Colonic mucosa (tissue), 4 donors: Measurements from ENCODE around the gene AFTPH. TPM values are rescaled to one million over a fixed set of nuclear protein-coding genes. Genes with fewer than 3 reads are reported as not detected.

ENCODE experiments used
- DNase-seq: peaks from one replicate; pipeline ENCODE4 v3.0.0-alpha.2; 2020
- H3K27ac ChIP-seq: fragments of 200-600 bp; one replicate; pipeline ENCODE4 v1.8.0; 2021
- H3K27me3 ChIP-seq: fragments of 200-600 bp; one replicate; pipeline ENCODE4 v1.8.0; 2021
- H3K36me3 ChIP-seq: fragments of 200-600 bp; one replicate; pipeline ENCODE4 v1.8.0; 2021
- H3K4me1 ChIP-seq: fragments of 200-600 bp; one replicate; pipeline ENCODE4 v1.8.0; 2021; ENCODE audit warnings: mild to moderate bottlenecking
- H3K4me3 ChIP-seq: fragments of 200-600 bp; one replicate; pipeline ENCODE4 v1.8.0; 2021
- H3K9ac ChIP-seq, 2 donors: one replicate each; pipeline ENCODE4 v1.7.0; 2013; ENCODE audit warnings: control low read depth in 2 of 2, low read depth in 2 of 2, low read length in 2 of 2
- H3K9me3 ChIP-seq: fragments of 200-600 bp; one replicate; pipeline ENCODE4 v1.8.0; 2021
- intact Hi-C: fragments of 100-400 bp; cut with DNase I; formaldehyde crosslinking; loops from one replicate; pipeline ENCODE4 v1.14.1; 2022
- total RNA-seq, 2 donors: library from RNA; stranded (reverse); fragmentation: NEBNext Ultra II Directional in 1 of 2; extraction: Animal tissue kit (Norgen Biotek cat#: 25700) in 1 of 2; gene quantifications; one replicate each; pipeline ENCODE4 v1.2.1, GENCODE V29; 2021
- TF ChIP-seq, protein P1 (sequence below): fragments of 200-600 bp; IDR thresholded peaks from one replicate; pipeline ENCODE4 v1.8.0; 2022; ENCODE audit warnings: antibody characterized with exemption, mild to moderate bottlenecking
- donor health status: healthy.
- donor health status: DM: no; HTN: no; CAD: no.
- donor health status: DM: no; HTN: no; CAD: no.

Gene AFTPH
- total RNA-seq, 2 donors from 2014 or later, result 49.4 to 67.3 TPM

- Histone ChIP-seq H3K9me3 (peaks cover 3% of the 10 kb centered on the region), H3K4me3 (no peak overlapping the region), H3K4me1 (no peaks in the 10 kb centered on the region), H3K27me3 (no peaks in the 10 kb centered on the region), H3K36me3 (no peaks in the 10 kb centered on the region), H3K27ac (no peak overlapping the region), H3K9ac (no peak overlapping the region)
- TF ChIP-seq, protein P1, sequence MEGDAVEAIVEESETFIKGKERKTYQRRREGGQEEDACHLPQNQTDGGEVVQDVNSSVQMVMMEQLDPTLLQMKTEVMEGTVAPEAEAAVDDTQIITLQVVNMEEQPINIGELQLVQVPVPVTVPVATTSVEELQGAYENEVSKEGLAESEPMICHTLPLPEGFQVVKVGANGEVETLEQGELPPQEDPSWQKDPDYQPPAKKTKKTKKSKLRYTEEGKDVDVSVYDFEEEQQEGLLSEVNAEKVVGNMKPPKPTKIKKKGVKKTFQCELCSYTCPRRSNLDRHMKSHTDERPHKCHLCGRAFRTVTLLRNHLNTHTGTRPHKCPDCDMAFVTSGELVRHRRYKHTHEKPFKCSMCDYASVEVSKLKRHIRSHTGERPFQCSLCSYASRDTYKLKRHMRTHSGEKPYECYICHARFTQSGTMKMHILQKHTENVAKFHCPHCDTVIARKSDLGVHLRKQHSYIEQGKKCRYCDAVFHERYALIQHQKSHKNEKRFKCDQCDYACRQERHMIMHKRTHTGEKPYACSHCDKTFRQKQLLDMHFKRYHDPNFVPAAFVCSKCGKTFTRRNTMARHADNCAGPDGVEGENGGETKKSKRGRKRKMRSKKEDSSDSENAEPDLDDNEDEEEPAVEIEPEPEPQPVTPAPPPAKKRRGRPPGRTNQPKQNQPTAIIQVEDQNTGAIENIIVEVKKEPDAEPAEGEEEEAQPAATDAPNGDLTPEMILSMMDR, result no peak
- intact Hi-C loops, result no loop called here
- DNase-seq, result no peak
Observed at GRCh38 chr2:64568836-64569235, 44.7 kb downstream of the AFTPH start.

DNA sequence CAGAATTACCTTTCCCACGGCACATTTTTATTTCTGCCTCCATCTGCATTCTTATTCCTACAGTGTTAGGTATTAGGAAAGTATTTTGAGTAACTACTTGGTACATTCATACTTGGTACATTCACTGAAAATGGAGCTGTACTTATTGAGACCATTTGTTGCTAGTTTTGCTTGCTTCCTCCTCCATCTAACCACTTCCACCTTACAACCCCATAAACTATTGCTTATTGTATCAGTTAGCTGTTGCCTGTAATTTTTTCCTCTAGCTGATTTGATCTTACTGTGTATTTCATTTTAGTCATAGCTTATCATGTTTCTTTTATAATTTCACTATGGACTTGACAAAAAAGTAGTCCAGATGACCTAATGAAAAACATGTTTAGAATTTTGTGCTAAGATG lies 50.7 kb downstream of the AFTPH start:
- TF ChIP-seq, protein P1, result no peak
- no peak for DNase-seq
- intact Hi-C loops, result no loop called here
- Histone ChIP-seq H3K4me3 (no peak overlapping the region), H3K9me3 (no peaks in the 10 kb centered on the region), H3K27me3 (no peaks in the 10 kb centered on the region), H3K36me3 (no peaks in the 10 kb centered on the region), H3K4me1 (no peaks in the 10 kb centered on the region), H3K27ac (no peak overlapping the region), H3K9ac (no peak overlapping the region)

DNA sequence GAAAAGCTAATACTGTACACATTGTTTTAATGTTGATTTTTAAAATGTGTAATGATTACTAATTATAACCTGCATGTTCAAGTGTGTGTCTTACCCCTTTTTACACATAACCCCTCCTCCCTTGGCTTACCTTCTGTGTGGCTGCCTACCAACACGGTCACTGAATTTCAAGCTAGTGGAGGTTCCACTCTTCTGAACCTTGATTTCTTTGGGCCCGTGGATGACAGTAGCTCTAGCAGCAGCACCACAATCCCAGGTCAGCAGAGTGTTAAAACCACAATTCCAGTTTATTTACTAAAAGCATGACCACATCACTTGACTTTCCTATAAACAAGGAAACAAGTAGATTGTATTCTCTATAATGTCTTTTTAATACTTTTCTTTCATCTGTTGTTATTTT lies 56.9 kb downstream of the AFTPH start:
- TF ChIP-seq, protein P1, result no peak
- Histone ChIP-seq H3K27me3 (no peaks in the 10 kb centered on the region), H3K4me1 (no peaks in the 10 kb centered on the region), H3K4me3 (no peak overlapping the region), H3K9me3 (no peaks in the 10 kb centered on the region), H3K9ac (no peak overlapping the region), H3K27ac (no peak overlapping the region), H3K36me3 (no peaks in the 10 kb centered on the region)
- intact Hi-C loops, result no loop called here
- DNase-seq, result no peak

DNA sequence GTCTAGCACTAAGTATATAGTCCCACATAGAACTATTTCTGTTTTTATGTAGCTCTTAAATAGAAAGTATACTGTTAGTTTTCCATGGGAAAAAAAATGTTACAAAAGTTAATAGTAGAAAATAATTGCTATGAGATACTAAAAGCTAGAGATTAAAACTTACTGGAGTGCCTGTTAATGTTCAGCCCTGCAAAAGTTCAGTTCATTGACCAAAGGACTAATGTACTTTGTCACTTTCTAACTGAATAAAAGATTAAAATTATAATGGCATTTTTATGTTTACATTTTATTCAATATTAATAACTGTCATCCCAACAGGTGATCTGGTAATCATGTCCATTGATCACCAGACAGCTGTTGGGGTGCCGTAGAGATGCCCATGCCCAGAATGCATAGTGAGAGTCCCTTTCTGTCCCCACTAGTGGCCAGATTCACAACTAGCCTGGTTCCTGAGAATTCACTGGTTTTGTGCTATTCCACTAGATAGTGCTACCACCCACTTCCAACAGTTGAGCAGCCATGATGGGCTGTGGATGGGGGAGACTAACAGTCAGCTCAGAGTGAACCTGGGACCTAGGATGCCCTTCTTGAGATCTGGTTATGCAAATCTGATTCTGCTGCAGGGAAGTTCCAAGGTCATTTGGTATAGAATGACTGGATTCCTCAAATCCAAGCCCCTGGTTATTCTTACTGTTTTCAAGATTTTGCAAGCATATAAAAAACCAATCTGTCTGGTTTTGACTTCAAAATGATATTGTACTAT lies 57.8 kb downstream of the AFTPH start:
- Histone ChIP-seq H3K9me3 (no peaks in the 10 kb centered on the region), H3K9ac (no peak overlapping the region), H3K27ac (no peak overlapping the region), H3K4me3 (no peak overlapping the region), H3K27me3 (no peaks in the 10 kb centered on the region), H3K4me1 (no peaks in the 10 kb centered on the region), H3K36me3 (no peaks in the 10 kb centered on the region)
- TF ChIP-seq, protein P1, result no peak
- intact Hi-C loops, result no loop called here
- no peak for DNase-seq

- no peaks in the 10 kb centered on the region for H3K36me3 ChIP-seq
- DNase-seq, result no peak
- TF ChIP-seq, protein P1, result no peak
- no peak overlapping the region for H3K27ac ChIP-seq
- no peaks in the 10 kb centered on the region for H3K27me3 ChIP-seq
- intact Hi-C loops, result no loop called here
- H3K9ac ChIP-seq, result no peak overlapping the region
- no peak overlapping the region for H3K4me3 ChIP-seq
- no peaks in the 10 kb centered on the region for H3K9me3 ChIP-seq
- H3K4me1 ChIP-seq, result no peaks in the 10 kb centered on the region
Observed at GRCh38 chr2:64582774-64583340, 58.7 kb downstream of the AFTPH start.
